MM.1S (cell line): ENCODE measurements around the gene PPP6R3.
A peak's percentile ranks its signal among the peaks of the same experiment; 100 is the strongest.

Source experiments
- DNase-seq: peaks from one replicate; pipeline ENCODE4 v3.0.0-alpha.2; 2015
- H2AFZ ChIP-seq: fragments of 300-600 bp; sonication (generic); 2 replicates; pipeline ENCODE4 v1.6.0; 2016; ENCODE audit warnings: antibody characterized with exemption, low read length
- H3F3A ChIP-seq: fragments of 300-600 bp; sonication (generic); 2 replicates; pipeline ENCODE4 v1.6.1; 2016; ENCODE audit warnings: mild to moderate bottlenecking, antibody characterized with exemption, low read length, moderate library complexity, mixed read lengths; ENCODE audit not compliant: insufficient read depth
- H3K27ac ChIP-seq: fragments of 300-600 bp; sonication (generic); 2 replicates; pipeline ENCODE4 v1.5.1; 2016; ENCODE audit warnings: mild to moderate bottlenecking, low read length
- H3K27me3 ChIP-seq: fragments of 300-600 bp; sonication (generic); replicated peaks from 2 replicates; pipeline ENCODE4 v1.6.0; 2016; ENCODE audit warnings: low read length; ENCODE audit not compliant: insufficient read depth
- H3K36me3 ChIP-seq: fragments of 300-600 bp; sonication (generic); replicated peaks from 2 replicates; pipeline ENCODE4 v1.6.1; 2016; ENCODE audit warnings: mild to moderate bottlenecking, low read length, mixed read lengths; ENCODE audit not compliant: insufficient read depth
- H3K4me1 ChIP-seq: fragments of 300-600 bp; sonication (generic); 2 replicates; pipeline ENCODE4 v1.6.1; 2016; ENCODE audit warnings: low read length, mixed read lengths
- H3K4me2 ChIP-seq: fragments of 300-600 bp; sonication (generic); 2 replicates; pipeline ENCODE4 v1.6.0; 2016; ENCODE audit warnings: low read depth, low read length
- H3K4me3 ChIP-seq: fragments of 300-600 bp; sonication (generic); 2 replicates; pipeline ENCODE4 v1.5.1; 2016; ENCODE audit warnings: low read length, mixed read lengths
- H3K79me2 ChIP-seq: fragments of 300-600 bp; sonication (generic); 2 replicates; pipeline ENCODE4 v1.6.1; 2016; ENCODE audit warnings: mixed run types, low read length, mixed read lengths
- H3K9ac ChIP-seq: fragments of 300-600 bp; sonication (generic); 2 replicates; pipeline ENCODE4 v1.6.1; 2016; ENCODE audit warnings: low read length, mixed read lengths
- H3K9me2 ChIP-seq: fragments of 300-600 bp; sonication (generic); replicated peaks from 2 replicates; pipeline ENCODE4 v1.6.1; 2016; ENCODE audit warnings: mild to moderate bottlenecking, low read length, mixed read lengths; ENCODE audit not compliant: insufficient read depth
- H3K9me3 ChIP-seq: fragments of 300-600 bp; sonication (generic); replicated peaks from 2 replicates; pipeline ENCODE4 v1.6.1; 2016; ENCODE audit warnings: mild to moderate bottlenecking, low read length, mixed read lengths; ENCODE audit not compliant: insufficient read depth
- H4K20me1 ChIP-seq: fragments of 300-600 bp; sonication (generic); 2 replicates; pipeline ENCODE4 v1.6.1; 2016; ENCODE audit warnings: mild to moderate bottlenecking, low read length, moderate library complexity, mixed read lengths; ENCODE audit not compliant: insufficient read depth
- EZH2 ChIP-seq: fragments of 300-600 bp; sonication (generic); optimal IDR thresholded peaks from 2 replicates; pipeline ENCODE3; 2017; ENCODE audit warnings: low read depth, mild to moderate bottlenecking, antibody characterized with exemption, low read length, mixed read lengths
- EZH2phosphoT487 ChIP-seq: fragments of 300-600 bp; sonication (generic); IDR thresholded peaks from 2 replicates; pipeline ENCODE4 v1.6.1; 2018; ENCODE audit warnings: antibody characterized with exemption, low read length
- TF ChIP-seq, protein P1 (sequence below): fragments of 300-600 bp; sonication (generic); IDR thresholded peaks from 2 replicates; pipeline ENCODE4 v1.5.1; 2016; ENCODE audit warnings: antibody characterized with exemption, low read length, mixed read lengths

PPP6R3 gene

DNA sequence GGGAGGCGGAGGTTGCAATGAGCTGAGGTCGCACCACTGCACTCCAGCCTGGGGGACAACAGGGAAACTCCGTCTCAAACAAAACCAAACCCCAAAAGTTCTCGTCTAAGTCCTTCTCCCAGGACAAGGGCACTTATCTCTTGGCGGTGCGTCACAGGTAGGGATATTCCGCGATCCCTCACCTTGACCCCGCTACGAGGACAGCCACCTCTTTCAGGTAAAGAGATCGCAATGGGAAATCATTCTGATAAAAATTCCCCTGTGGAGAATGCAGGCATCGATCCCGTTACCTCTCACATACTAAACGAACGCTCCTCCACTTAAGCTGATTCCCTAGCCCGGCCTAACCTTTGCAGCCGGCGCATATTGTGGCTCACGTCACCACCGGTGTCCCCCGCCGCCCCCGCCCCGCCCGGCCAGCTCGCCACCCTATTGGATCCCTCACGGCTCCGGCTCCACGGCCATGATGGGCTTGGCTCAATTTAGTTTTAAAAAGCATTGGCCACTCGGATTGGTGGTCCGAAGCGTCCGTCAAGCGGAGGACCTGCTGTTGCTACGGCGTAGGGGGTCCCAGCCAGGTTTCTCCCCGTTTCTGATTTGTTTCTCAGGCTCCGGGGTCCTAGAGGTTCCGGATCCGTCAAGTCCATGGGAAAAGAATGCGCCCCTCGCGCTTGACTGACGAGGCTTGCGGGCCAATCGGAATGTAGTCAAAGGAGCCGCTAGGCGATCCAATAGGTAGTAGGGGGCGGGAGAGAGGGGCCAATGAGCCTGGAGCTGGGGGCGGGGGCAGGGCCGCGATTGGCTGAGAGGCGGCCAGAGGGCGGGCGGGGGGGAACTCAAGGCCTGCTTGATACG is 439 bp upstream of the PPP6R3 start:
- H2AFZ ChIP-seq = peak overlapping the region; percentile 59
- peak overlapping the region; percentile 57; the same call in 1 of the 2 replicates for H3K4me2 ChIP-seq
- peak overlapping the region; percentile 79 for H3K9ac ChIP-seq
- H3K4me1 ChIP-seq = peaks cover 7% of the 10 kb centered on the region; the same call in 1 of the 2 replicates
- no peaks in the 10 kb centered on the region for H3K9me3 ChIP-seq
- H3K79me2 ChIP-seq = peaks cover 44% of the 10 kb centered on the region
- peaks cover 10% of the 10 kb centered on the region for H3K27me3 ChIP-seq
- DNase-seq = peak; percentile 98
- H4K20me1 ChIP-seq = peaks cover 29% of the 10 kb centered on the region
- TF ChIP-seq EZH2phosphoT487 (no peak), EZH2 (no peak)
- TF ChIP-seq, protein P1, sequence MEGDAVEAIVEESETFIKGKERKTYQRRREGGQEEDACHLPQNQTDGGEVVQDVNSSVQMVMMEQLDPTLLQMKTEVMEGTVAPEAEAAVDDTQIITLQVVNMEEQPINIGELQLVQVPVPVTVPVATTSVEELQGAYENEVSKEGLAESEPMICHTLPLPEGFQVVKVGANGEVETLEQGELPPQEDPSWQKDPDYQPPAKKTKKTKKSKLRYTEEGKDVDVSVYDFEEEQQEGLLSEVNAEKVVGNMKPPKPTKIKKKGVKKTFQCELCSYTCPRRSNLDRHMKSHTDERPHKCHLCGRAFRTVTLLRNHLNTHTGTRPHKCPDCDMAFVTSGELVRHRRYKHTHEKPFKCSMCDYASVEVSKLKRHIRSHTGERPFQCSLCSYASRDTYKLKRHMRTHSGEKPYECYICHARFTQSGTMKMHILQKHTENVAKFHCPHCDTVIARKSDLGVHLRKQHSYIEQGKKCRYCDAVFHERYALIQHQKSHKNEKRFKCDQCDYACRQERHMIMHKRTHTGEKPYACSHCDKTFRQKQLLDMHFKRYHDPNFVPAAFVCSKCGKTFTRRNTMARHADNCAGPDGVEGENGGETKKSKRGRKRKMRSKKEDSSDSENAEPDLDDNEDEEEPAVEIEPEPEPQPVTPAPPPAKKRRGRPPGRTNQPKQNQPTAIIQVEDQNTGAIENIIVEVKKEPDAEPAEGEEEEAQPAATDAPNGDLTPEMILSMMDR = no peak
- H3F3A ChIP-seq = peaks cover 4% of the 10 kb centered on the region; the same call in 1 of the 2 replicates
- no peaks in the 10 kb centered on the region for H3K36me3 ChIP-seq
- peak overlapping the region; percentile 66 for H3K4me3 ChIP-seq
- peak overlapping the region; percentile 66; the same call in 1 of the 2 replicates for H3K27ac ChIP-seq
- H3K9me2 ChIP-seq = no peaks in the 10 kb centered on the region

DNA sequence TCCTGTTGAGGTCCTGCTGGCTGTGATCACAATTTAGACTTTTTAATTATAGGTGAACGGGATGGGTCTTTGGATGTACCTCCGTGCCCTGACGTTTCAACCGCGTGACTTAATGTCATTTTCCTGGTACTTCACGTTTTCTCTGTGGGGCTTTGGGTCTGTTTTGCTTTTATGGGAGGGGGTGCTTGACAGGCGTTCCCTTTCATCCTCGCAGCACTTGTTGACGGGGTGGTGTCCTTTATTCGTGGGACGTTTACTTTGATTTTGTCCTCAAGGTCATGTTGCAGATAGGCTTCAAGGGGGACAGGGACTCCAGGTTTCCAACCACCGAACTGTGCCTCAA is 994 bp downstream of the PPP6R3 start:
- peak overlapping the region; percentile 79 for H3K9ac ChIP-seq
- no peak overlapping the region for H2AFZ ChIP-seq
- peak overlapping the region; percentile 66 for H3K4me3 ChIP-seq
- no peak overlapping the region for H3K27ac ChIP-seq
- H3K4me2 ChIP-seq = peak overlapping the region; percentile 95
- peaks cover 39% of the 10 kb centered on the region for H4K20me1 ChIP-seq
- TF ChIP-seq, protein P1 = no peak
- TF ChIP-seq EZH2phosphoT487 (no peak), EZH2 (no peak)
- peaks cover 7% of the 10 kb centered on the region; the same call in 1 of the 2 replicates for H3K4me1 ChIP-seq
- H3K9me2 ChIP-seq = no peaks in the 10 kb centered on the region
- H3F3A ChIP-seq = peaks cover 4% of the 10 kb centered on the region; the same call in 1 of the 2 replicates
- no peaks in the 10 kb centered on the region for H3K36me3 ChIP-seq
- DNase-seq = no peak
- no peaks in the 10 kb centered on the region for H3K27me3 ChIP-seq
- H3K79me2 ChIP-seq = peaks cover 58% of the 10 kb centered on the region
- no peaks in the 10 kb centered on the region for H3K9me3 ChIP-seq

DNA sequence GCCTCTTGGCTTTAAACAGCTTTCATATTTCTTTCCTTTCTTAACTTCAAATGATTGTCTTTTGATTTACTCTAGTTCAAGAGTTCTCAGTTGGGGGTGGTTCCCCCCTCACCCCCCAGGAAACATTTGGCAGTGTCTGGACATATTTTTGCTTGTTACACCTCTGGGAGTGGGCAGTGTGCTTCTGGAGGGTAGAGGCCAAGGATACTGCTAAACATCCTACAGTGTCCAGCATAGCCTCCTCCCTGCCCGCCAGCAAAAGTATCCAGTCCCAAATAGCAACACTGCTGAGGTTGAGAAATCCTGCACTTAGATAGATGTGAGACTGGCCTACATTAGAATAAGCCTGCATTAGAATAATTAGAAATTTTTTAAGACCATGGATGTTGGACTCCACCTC is 3.2 kb downstream of the PPP6R3 start:
- DNase-seq = no peak
- no peak overlapping the region for H3K27ac ChIP-seq
- H3K4me2 ChIP-seq = no peak overlapping the region
- H2AFZ ChIP-seq = no peak overlapping the region
- H3K4me3 ChIP-seq = no peak overlapping the region
- peaks cover 80% of the 10 kb centered on the region for H3K79me2 ChIP-seq
- H3K36me3 ChIP-seq = no peaks in the 10 kb centered on the region
- no peak overlapping the region for H3K9ac ChIP-seq
- no peaks in the 10 kb centered on the region for H3K27me3 ChIP-seq
- TF ChIP-seq, protein P1 = no peak
- TF ChIP-seq EZH2 (no peak), EZH2phosphoT487 (no peak)
- no peaks in the 10 kb centered on the region for H3K9me2 ChIP-seq
- H3F3A ChIP-seq = peaks cover 9% of the 10 kb centered on the region
- no peaks in the 10 kb centered on the region for H3K9me3 ChIP-seq
- H3K4me1 ChIP-seq = peaks cover 15% of the 10 kb centered on the region
- peaks cover 58% of the 10 kb centered on the region for H4K20me1 ChIP-seq
